NB4 (cell line): ENCODE data around the gene LRP1B.

Source experiments
- CTCF ChIP-seq: IDR thresholded peaks from one replicate; pipeline ENCODE4 v1.5.1; 2012; ENCODE audit warnings: low read depth, low read length
- MYC ChIP-seq: IDR thresholded peaks from 2 replicates; pipeline ENCODE4 v1.6.1; 2011; ENCODE audit warnings: low read depth, low read length
- POLR2A ChIP-seq: IDR thresholded peaks from 2 replicates; pipeline ENCODE4 v1.6.1; 2011; ENCODE audit warnings: mild to moderate bottlenecking; ENCODE audit not compliant: insufficient read length; ENCODE audit errors: extremely low read depth

- TF ChIP-seq CTCF (no peak), POLR2A (no peak), MYC (no peak)
These were observed 904.3 kb downstream of the LRP1B start for GRCh38 chr2:141226560-141226959.
